ENCODE data around the gene TRIM14. TPM values are rescaled to one million over a fixed set of nuclear protein-coding genes. Genes with fewer than 3 reads are reported as not detected.
A peak's percentile ranks its signal among the peaks of the same experiment; 100 is the strongest.

Gene TRIM14
- polyA plus RNA-seq, 3 donors from 2014 or later: 34.8 to 95.0 (median 35.9) TPM

DNA sequence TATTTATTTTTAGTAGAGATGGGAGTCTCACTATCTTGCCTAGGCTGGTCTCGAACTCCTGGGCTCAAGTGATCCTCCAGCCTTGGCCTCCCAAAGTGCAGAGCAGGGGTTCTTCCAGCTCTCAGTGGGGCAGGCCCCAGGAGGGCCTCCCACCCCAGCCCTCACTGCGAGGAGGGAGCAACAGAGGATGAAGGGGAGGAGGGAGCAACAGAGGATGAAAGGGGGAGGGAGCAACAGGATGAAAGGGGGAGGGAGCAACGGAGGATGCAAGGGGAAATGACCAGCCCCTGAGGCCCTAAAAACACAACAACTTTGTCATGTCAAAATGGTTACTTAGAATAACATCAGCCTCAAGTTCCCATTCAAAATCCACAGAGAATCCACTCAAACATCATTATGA, 10.0 kb downstream of the TRIM14 start:
- Mint-ChIP-seq H3K36me3 (peaks cover 29 to 37% (median 33%) of the 10 kb centered on the region in 3 donors), H3K4me3 (peak overlapping the region in 3 of 5 donors; percentile 18 to 79 (median 18)), H3K27me3 (ENCODE audit: low read depth in 3 of 3) (peaks cover 0 to 8% (median 3%) of the 10 kb centered on the region in 3 donors), H3K27ac (peak overlapping the region; percentile 87 to 99 (median 98)), H3K4me1 (peaks cover 68 to 78% of the 10 kb centered on the region in 2 donors), H3K9me3 (no peaks in the 10 kb centered on the region)
- no peak for DNase-seq

DNA sequence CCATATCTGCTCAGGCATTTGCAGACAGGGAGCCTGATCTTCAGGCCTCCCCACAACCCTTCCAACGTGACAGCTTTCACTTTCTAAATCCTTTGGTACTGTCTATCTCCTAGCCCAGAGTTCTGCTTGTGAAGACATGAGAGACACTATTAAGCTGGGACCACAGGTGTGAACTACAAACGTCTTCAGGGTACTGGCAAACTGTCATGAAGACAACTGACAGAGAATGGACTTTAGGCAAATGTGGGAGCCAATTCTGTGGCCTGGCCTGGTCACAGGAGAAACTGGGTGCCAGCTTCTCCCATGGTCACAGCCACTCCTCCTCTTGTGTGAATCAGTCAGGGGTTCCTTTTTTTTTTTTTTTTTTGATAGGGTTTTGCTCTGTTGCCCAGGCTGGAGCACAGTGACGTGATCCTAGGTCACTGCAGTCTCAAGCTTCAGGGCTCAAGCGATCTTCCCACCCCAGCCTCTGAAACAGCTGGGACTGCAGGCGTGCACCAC, 10.4 kb downstream of the TRIM14 start:
- DNase-seq: peak; percentile 71 to 77 (median 74)
- Mint-ChIP-seq H3K27ac (peak overlapping the region; percentile 87 to 99 (median 98)), H3K4me1 (peaks cover 73 to 83% of the 10 kb centered on the region in 2 donors), H3K36me3 (peaks cover 29 to 37% (median 33%) of the 10 kb centered on the region in 3 donors), H3K9me3 (no peaks in the 10 kb centered on the region), H3K27me3 (ENCODE audit: low read depth in 3 of 3) (peaks cover 0 to 8% (median 3%) of the 10 kb centered on the region in 3 donors), H3K4me3 (peak overlapping the region; percentile 33 to 80 (median 79))

DNA sequence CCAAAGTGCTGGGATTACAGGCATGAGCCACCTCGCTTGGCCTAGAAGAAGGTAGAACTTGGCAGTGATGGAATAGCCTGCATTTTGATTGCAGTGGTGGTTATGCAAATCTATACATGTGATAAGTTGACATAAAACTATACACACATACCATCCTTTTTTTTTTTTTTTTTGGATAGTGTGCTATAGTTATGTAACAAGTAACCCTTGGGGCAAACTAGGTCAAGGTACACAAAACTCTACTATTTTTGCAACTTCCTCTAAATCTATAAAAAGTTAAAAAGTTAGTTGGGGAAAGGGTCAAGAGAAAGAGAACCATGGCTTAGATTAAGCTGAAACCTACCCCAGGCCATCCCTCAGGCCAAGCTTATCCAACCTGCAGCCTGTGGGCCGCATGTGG, 11.1 kb downstream of the TRIM14 start:
- peak overlapping the region; percentile 33 to 80 (median 55) for H3K4me3 Mint-ChIP-seq
- no peaks in the 10 kb centered on the region for H3K9me3 Mint-ChIP-seq
- H3K36me3 Mint-ChIP-seq: peaks cover 29 to 37% (median 33%) of the 10 kb centered on the region in 3 donors
- H3K27me3 Mint-ChIP-seq (ENCODE audit: low read depth in 3 of 3): peaks cover 0 to 8% (median 3%) of the 10 kb centered on the region in 3 donors
- H3K4me1 Mint-ChIP-seq: peaks cover 79 to 89% of the 10 kb centered on the region in 2 donors
- no peak for DNase-seq
- H3K27ac Mint-ChIP-seq: peak overlapping the region; percentile 87 to 99 (median 98)

DNA sequence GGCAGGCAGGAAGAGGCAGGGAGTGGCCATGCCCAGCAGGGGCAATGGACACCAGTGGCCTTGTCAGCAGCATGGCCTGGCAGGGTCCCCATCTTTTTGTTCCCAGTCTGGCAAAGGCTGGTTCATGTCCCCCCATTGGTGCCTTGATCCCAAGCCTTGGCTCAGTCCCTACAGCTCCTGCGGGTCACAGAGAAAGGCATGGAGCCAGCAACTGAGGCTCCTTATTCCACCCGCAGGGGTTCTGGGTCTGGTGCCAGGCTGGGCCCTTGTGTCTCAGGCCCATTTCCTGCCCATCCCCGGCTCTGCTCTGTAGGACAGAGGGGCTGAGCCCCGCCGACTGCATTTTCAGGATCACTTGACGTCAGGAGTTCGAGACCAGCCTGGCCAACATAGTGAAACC, 14.0 kb downstream of the TRIM14 start:
- Mint-ChIP-seq H3K27ac (peak overlapping the region; percentile 87 to 99 (median 94)), H3K4me1 (peaks cover 96 to 100% of the 10 kb centered on the region in 2 donors), H3K36me3 (peaks cover 18 to 28% (median 21%) of the 10 kb centered on the region in 3 donors), H3K27me3 (ENCODE audit: low read depth in 3 of 3) (peaks cover 6 to 13% (median 7%) of the 10 kb centered on the region in 3 donors), H3K9me3 (no peaks in the 10 kb centered on the region), H3K4me3 (peak overlapping the region in 1 of 5 donors; percentile 69)
- DNase-seq: no peak

DNA sequence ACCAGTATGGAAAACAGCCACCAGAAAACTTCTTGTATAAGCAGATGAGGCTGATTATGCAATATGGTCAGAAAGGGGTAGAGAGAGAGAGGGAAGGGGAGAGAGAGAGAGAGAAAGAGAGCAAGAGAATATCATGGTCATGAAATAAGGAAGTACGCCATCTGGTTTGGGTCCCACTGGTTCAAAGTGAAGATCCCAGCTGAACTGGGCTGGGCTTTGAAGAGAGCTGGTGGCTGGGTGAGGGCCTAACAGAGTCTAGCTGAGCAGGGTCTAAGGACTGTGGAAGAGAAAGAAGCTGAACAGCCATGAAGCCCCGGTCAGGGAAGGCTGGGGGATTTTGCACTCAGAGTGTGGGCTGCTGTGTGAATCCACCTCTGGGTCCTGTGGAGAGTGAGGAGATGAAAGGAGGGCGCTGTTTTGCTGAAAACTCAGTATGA, 14.6 kb downstream of the TRIM14 start:
- peak overlapping the region; percentile 87 to 97 (median 93) for H3K27ac Mint-ChIP-seq
- no peaks in the 10 kb centered on the region for H3K9me3 Mint-ChIP-seq
- peaks cover 6 to 13% (median 7%) of the 10 kb centered on the region in 3 donors for H3K27me3 Mint-ChIP-seq (ENCODE audit: low read depth in 3 of 3)
- peaks cover 13 to 23% (median 19%) of the 10 kb centered on the region in 3 donors for H3K36me3 Mint-ChIP-seq
- DNase-seq: peak in 2 of 3 donors; percentile 25 to 38
- H3K4me1 Mint-ChIP-seq: peaks cover 97 to 100% of the 10 kb centered on the region in 2 donors
- peak overlapping the region; percentile 44 to 74 (median 69) for H3K4me3 Mint-ChIP-seq

DNA sequence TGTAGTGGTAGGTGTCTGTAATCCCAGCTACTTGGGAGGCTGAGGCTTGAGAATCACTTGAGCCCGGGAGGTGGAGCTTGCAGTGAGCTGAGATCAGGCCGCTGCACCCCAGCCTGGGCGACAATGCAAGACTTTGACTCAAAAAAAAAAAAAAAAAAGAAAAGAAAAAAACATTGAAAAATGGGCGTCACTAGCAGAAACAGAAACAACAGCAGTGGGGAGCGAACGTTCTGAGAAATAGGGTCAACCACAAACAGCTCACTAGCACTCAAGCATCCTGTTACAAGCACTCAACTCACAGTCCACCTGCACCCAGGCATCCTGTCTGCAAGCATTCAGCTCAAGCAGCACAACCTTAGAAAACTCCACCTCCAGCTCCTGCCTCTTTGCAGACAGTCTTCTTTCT, 17.2 kb downstream of the TRIM14 start:
- Mint-ChIP-seq H3K27ac (peak overlapping the region; percentile 87 to 99 (median 96)), H3K4me3 (peak overlapping the region; percentile 73 to 80 (median 78)), H3K27me3 (ENCODE audit: low read depth in 3 of 3) (peaks cover 2 to 8% (median 7%) of the 10 kb centered on the region in 3 donors), H3K4me1 (peaks cover 86 to 91% of the 10 kb centered on the region in 2 donors), H3K36me3 (peaks cover 19 to 20% (median 20%) of the 10 kb centered on the region in 3 donors), H3K9me3 (no peaks in the 10 kb centered on the region)
- DNase-seq: peak; percentile 89 to 92 (median 90)

DNA sequence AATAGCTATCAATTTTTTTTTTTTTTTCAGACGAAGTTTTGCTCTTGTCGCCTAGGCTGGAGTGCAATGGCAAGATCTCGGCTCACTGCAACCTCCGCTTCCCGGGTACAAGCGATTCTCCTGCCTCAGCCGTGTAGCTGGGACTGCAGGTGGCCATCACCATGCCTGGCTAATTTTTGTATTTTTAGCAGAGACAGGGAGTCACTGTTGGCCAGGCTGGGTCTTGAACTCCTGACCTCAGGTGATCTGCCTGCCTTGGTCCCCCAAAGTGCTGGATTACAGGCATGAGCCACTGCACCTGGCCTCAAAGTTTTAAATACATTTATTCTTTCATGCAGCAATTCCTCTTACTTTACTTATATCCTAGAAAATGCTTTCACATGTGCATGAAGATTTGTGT, 17.6 kb downstream of the TRIM14 start:
- Mint-ChIP-seq H3K36me3 (peaks cover 17 to 25% (median 23%) of the 10 kb centered on the region in 3 donors), H3K27ac (peak overlapping the region; percentile 87 to 99 (median 96)), H3K9me3 (no peaks in the 10 kb centered on the region), H3K4me3 (peak overlapping the region; percentile 26 to 80 (median 78)), H3K4me1 (peaks cover 85 to 91% of the 10 kb centered on the region in 2 donors), H3K27me3 (ENCODE audit: low read depth in 3 of 3) (peaks cover 6 to 8% (median 7%) of the 10 kb centered on the region in 3 donors)
- no peak for DNase-seq

DNA sequence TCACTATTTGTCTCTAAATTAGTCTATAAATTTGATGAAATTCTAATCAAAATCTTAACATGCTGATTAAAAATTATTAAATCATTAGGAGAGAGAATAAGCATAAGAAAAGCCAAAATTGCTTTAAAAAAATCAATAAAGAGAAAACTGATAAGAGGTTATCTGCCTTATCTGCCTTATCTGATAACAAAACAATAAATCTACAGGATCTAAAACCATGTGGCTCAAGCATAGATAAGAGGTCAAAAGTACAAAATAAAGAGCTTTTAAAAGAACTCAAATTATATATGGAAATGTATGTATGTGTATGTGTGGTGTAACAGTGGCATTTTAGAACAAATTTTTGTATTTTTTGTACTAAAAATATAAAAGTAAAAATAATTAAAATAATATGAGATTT, 18.6 kb downstream of the TRIM14 start:
- Mint-ChIP-seq H3K4me3 (peak overlapping the region; percentile 31 to 70 (median 45)), H3K4me1 (peaks cover 75 to 83% of the 10 kb centered on the region in 2 donors), H3K27ac (peak overlapping the region; percentile 87 to 99 (median 96)), H3K36me3 (peaks cover 17 to 23% (median 20%) of the 10 kb centered on the region in 3 donors), H3K9me3 (no peaks in the 10 kb centered on the region), H3K27me3 (ENCODE audit: low read depth in 3 of 3) (peaks cover 6 to 8% (median 7%) of the 10 kb centered on the region in 3 donors)
- no peak for DNase-seq

DNA sequence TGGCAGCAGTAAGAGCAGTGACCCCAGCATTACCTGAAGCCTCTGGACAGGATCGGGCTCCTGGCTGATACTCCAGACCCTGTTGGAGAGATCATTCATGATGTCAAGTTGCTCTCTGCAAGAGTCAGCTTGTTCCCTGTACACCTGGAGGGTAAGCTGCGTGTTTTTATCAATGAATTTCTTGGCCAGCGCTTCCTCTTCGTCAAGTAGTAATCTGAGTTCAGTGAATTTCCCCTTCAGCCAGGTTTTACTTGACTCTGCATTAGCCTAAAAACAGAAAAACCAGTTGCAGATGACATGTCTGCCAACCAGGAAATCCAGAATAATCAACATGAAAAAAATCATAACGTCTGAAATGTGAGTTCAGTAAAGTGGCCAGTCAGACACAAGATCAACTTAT, 19.1 kb downstream of the TRIM14 start:
- peaks cover 71 to 78% of the 10 kb centered on the region in 2 donors for H3K4me1 Mint-ChIP-seq
- peak overlapping the region; percentile 31 to 70 (median 45) for H3K4me3 Mint-ChIP-seq
- H3K27ac Mint-ChIP-seq: peak overlapping the region; percentile 87 to 99 (median 96)
- DNase-seq: no peak
- peaks cover 17 to 27% (median 20%) of the 10 kb centered on the region in 3 donors for H3K36me3 Mint-ChIP-seq
- H3K27me3 Mint-ChIP-seq (ENCODE audit: low read depth in 3 of 3): peaks cover 6 to 8% (median 7%) of the 10 kb centered on the region in 3 donors
- H3K9me3 Mint-ChIP-seq: no peaks in the 10 kb centered on the region

DNA sequence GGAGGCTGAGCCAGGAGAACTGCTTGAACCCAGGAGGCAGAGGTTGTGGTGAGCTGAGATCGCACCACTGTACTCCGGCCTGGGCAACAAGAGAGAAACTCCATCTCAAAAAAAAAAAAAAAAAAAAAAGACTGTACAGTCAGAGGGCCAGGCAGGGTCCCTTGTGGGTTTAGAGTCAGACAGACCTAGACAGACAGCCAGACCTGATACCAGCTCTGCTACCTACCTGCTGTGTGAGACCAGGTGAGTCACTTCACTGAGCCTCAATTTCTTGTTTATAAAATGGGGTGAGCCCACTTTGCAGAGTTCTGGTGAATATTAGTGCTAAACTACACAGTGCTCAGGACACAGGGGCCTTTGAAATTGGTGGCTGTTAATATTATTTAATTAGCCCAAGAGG, 19.7 kb downstream of the TRIM14 start:
- DNase-seq: no peak
- Mint-ChIP-seq H3K27ac (peak overlapping the region; percentile 87 to 99 (median 96)), H3K4me1 (peaks cover 65 to 72% of the 10 kb centered on the region in 2 donors), H3K36me3 (peaks cover 16 to 26% (median 19%) of the 10 kb centered on the region in 3 donors), H3K9me3 (no peaks in the 10 kb centered on the region), H3K27me3 (ENCODE audit: low read depth in 3 of 3) (peaks cover 6 to 7% (median 7%) of the 10 kb centered on the region in 3 donors), H3K4me3 (peak overlapping the region in 1 of 5 donors; percentile 70)

DNA sequence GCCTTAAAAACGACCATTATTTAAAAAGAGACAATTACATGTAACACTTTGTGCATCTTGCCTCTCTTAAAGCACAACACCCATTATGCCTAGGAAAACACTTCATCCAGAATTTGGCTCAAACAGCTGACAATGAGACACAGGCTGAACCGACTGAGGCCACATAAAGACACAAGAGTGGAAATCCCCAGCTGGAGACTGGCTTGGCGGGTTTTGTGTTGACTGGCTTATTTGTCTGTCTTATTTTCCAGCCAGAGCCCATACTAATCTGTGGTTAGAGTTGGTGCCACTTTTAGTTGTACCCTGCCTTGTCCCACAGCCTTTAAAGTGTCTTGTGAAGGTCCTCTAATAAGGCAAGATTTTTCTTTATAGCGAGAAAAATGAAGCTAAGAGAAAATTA, 21.2 kb downstream of the TRIM14 start:
- no peak for DNase-seq
- Mint-ChIP-seq H3K27me3 (ENCODE audit: low read depth in 3 of 3) (peaks cover 6 to 8% (median 7%) of the 10 kb centered on the region in 3 donors), H3K9me3 (no peaks in the 10 kb centered on the region), H3K4me1 (peaks cover 54 to 62% of the 10 kb centered on the region in 2 donors), H3K4me3 (peak overlapping the region in 1 of 5 donors; percentile 10), H3K27ac (peak overlapping the region in 5 of 6 donors; percentile 12 to 98 (median 69)), H3K36me3 (peaks cover 23 to 32% (median 26%) of the 10 kb centered on the region in 3 donors)

DNA sequence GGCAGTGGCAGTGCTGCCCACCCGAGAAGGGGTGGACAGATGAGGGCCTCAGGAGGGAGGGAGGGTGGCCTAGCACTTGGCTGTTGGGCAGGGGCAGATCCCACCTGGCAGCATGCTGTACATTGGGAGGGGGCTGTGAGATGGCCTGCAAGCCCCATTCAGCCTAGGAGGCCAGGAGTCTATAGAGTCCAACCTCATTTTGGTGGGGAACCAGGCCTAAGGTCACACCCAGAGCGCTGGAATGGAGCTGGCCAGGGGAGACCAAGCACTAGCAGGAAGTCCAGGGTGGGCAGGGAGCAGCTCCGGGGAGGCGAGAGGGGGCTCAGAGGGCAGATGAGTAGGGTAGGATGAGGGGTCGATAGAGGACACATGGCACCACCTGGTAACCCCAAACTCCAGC, 22.9 kb downstream of the TRIM14 start:
- no peaks in the 10 kb centered on the region for H3K9me3 Mint-ChIP-seq
- peaks cover 0 to 6% (median 5%) of the 10 kb centered on the region in 3 donors for H3K27me3 Mint-ChIP-seq (ENCODE audit: low read depth in 3 of 3)
- no peak overlapping the region for H3K4me3 Mint-ChIP-seq
- H3K4me1 Mint-ChIP-seq: peaks cover 37 to 48% of the 10 kb centered on the region in 2 donors
- H3K36me3 Mint-ChIP-seq: peaks cover 25 to 36% (median 27%) of the 10 kb centered on the region in 3 donors
- no peak for DNase-seq
- H3K27ac Mint-ChIP-seq: peak overlapping the region in 2 of 6 donors; percentile 49 to 80

DNA sequence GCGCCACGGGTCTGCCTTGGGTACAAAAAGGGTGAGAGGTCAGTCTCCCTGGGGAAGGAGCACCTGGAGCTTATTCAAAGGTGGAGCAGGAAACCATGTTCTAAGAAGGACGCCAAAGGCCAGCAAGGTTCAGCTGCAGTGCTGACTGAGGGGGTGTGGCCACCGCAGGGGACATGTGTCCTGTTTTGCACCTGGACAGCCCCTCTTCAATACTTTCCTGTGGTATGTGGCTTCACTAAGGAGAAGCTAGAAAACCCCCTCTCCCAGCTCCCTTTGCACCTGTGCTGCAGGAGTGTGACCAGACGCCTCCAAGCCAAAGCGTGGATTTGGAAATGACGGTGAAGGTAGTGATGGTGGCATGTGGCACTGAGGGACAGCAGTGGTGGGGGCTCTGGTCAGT, 23.6 kb downstream of the TRIM14 start:
- Mint-ChIP-seq H3K27ac (peak overlapping the region in 1 of 6 donors; percentile 83), H3K4me1 (peaks cover 30 to 41% of the 10 kb centered on the region in 2 donors)

DNA sequence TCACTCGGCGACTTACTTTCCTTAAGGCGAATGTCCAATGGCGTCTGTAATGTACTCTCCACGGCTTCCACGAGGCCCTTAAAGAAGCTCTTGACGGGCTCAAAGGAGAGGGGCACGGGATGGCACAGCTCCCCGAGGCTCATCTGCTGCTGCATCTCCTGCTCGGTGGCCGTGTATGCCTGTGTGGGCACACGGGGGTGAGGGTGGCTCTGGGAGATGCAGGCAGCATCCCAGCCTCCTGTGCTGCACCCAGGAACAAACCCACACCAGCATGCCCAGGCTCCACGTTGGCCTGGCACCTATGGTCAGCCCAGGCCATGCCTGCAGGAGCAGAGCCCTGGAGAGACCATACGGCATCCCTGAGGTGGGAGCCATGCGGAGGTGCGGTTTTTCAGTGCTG, 24.2 kb downstream of the TRIM14 start:
- H3K27me3 Mint-ChIP-seq (ENCODE audit: low read depth in 3 of 3): peaks cover 0 to 6% (median 5%) of the 10 kb centered on the region in 3 donors
- peaks cover 30 to 40% (median 35%) of the 10 kb centered on the region in 3 donors for H3K36me3 Mint-ChIP-seq
- no peak overlapping the region for H3K4me3 Mint-ChIP-seq
- DNase-seq: no peak
- H3K27ac Mint-ChIP-seq: no peak overlapping the region
- H3K4me1 Mint-ChIP-seq: peaks cover 26 to 41% of the 10 kb centered on the region in 2 donors
- no peaks in the 10 kb centered on the region for H3K9me3 Mint-ChIP-seq

More for the DNA sequence above, 23.6 kb downstream of the TRIM14 start:
- peaks cover 25 to 36% (median 30%) of the 10 kb centered on the region in 3 donors for H3K36me3 Mint-ChIP-seq
- H3K9me3 Mint-ChIP-seq: no peaks in the 10 kb centered on the region
- H3K4me3 Mint-ChIP-seq: no peak overlapping the region
- no peak for DNase-seq
- H3K27me3 Mint-ChIP-seq (ENCODE audit: low read depth in 3 of 3): peaks cover 0 to 6% (median 5%) of the 10 kb centered on the region in 3 donors

Measured in immature natural killer cell (primary cell).